ENCODE results near the gene ENOX1.

ENOX1 gene

DNA sequence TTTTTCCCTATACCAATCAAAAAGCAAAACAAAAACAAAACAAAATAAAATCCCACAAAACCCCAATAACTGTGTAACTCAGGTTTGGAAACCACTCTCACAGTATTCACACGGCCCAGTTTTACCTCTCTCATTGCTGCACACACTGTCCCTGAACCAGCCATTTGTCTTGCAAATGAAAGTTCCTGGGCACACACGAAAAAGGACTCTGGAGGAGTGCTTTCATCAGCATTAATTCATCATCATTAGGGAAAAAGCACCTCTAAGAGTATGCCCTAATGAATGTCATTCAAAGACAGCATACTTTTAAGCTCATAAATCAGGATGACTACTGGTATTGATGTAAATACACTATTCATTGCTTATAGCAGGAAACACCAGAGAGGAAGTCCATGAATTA lies 457.1 kb downstream of the ENOX1 start:
- in situ Hi-C loops (cut with MboI; ENCODE audit: low sequenced_read_pairs) = no loop called here

DNA sequence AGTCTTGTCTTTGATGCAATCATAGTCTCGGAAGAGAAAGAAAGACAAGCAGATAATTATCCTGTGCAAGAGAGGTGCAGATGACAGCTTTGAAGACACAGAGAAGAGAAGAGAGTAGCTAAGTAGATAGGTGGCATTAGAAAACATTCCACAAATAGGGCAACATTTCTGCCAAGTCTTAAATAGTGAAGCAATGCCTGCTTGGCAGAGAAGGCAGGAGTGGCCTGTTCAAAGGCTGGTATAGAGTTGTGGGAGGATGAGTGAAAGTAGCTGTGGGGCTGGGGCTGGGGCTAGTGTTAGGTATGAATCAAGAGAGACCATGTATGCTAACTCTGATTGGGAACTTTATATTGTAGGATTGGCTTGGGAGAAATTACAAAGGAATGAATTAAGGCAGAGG lies 457.9 kb downstream of the ENOX1 start:
- in situ Hi-C loops (cut with MboI; ENCODE audit: low sequenced_read_pairs) = no loop called here

DNA sequence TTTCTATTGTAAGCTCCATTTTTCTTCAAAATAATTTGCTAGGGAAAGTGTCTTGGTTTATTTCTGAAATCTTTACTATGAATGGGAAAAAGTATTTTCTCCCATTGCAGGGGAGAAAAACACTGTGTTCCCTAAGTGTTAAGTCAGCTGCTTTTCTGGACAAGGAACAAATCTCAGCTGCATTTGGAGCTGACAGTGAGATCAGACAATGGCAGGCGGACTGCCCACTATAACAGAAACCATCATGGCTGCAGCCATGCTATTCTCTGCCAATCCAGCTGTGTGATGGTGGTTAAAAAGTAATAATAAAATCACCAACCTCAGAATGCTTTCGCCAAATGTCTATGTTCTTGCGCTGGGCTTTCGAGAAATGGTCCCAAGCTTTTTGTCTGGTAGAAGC lies 460.7 kb downstream of the ENOX1 start:
- in situ Hi-C loops (cut with MboI; ENCODE audit: low sequenced_read_pairs) = no loop called here

DNA sequence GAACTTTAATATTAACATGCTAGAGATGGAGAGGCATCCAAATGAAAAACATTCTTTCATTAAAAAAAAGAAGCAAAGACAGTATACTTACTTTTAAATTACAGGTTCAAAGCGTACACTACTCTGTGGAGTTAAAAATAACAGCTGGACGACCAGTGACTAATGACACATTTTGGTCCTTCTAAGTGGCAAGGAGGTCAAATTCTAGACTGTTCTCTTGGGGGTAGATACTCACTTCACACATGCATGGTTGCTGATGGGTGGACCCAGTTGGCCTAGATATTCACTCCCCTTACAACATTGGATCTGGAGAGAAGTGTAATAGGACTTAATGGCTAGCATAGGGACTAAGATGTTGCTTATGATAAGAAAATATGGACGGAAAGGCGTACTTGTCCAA lies 461.1 kb downstream of the ENOX1 start:
- in situ Hi-C loops (cut with MboI; ENCODE audit: low sequenced_read_pairs) = no loop called here

DNA sequence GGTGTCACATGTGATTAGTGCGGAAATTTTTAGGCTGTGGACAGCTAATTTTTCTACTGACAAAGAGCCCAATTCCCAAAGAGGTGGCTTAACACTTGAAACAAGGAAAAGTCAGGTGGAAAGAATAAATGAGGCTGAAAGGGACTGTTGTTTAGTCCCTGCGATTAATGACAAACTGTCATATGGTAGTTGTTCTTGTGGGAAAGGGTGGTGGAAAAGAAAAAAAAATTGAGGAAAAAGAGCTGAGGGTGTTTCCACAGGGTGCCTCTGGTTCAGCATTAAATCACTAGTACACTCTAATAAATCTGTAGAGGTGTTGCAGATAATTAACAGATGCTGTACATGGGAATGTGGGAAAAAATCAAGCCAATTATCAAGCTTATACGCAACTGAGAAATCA lies 462.6 kb downstream of the ENOX1 start:
- in situ Hi-C loops (cut with MboI; ENCODE audit: low sequenced_read_pairs) = no loop called here

DNA sequence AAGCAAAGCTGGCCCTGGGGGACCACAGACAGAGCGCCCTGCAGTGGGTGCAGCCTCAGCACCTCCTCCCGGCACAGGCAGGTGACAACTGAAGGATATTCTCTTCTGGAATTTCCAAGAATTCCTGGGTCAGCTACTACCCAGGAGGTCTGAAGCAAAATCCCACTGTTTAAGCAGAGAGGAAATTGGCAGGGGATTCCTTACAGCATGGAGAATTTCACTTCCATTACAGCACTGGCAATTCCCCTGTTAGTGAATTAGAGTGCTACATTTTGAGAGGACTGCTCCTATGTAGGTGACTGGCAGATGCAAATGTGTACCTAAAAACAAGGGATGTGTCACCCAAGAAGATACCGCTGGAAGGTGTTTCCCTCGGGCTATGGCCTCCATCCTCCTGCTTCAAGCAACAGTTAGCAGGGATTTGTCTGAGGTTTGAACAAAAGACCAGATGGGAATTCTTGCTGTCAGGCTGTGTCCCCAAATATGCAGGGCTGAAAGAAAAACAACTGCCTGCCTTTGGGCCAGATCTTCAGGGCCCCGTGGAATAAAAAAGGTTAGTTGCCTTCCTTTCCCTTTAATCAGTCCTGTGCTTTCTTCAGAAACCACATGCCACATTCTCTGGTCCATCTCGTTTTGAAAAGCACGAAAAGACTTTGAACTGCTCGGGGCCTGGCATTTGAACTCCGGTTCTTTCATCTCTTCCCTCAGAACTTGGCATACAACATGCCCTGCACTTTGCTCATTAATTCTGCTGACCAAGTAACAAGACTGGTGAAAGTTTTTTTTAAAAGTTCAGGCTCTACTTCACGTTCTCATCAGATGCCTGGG lies 466.9 kb downstream of the ENOX1 start:
- in situ Hi-C loops (cut with MboI; ENCODE audit: low sequenced_read_pairs) = no loop called here

DNA sequence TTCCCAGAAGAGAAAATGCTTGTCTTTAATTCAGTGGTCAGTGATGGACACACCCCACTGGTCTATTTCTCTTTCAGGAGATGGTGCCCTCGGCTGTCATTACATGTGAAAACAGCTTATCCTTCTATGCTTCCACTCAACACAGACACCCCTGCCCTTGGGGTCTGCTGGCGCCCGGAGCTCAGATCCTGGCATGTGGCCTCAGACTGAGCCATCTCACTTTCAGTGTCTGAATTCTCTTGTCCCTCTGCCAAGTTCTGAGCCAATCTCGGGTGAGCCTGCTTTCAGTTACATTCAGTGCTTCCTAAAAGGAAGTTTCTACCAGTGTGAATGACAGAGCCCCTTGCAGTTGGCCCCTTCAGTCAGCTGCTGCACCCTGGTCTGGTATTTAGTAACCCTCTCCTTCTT lies 469.8 kb downstream of the ENOX1 start:
- in situ Hi-C loops (cut with MboI; ENCODE audit: low sequenced_read_pairs) = no loop called here

DNA sequence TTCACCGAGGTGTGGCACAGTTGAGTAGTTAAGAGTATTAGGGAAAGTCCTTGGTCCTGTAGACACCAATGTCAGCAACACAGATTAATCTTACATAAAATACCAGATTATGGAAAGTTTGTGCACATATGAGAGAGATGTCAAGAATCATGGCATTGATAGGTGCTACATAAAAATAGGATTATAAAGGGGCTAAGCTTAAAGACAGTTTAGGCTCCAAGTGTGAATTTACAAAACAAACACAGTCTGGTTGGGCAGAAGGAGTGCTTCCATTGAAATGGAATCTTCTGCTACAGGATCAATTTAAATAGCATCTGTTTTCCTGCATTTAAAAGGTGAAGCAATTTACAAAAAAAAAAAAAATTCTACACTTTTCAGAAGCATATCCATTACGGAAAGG lies 470.5 kb downstream of the ENOX1 start:
- in situ Hi-C loops (cut with MboI; ENCODE audit: low sequenced_read_pairs) = no loop called here

DNA sequence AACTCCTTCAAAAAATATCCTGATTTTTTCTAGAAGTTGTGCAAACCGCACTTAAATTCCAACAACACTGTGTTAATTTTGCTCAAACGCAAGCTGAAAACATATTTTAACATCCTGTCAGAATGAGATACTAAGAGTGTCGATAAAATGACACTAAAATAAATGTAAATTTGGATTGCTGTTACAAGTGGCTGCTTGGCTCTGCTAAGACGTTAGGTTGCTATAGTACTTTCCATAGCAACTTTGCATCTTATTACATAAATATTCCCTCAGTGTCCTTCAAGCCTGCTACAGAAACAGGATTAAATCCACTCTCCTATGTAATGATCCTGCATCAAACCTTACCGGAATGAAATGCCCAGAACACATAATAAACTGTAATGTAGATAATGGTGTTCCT lies 471.2 kb downstream of the ENOX1 start:
- in situ Hi-C loops (cut with MboI; ENCODE audit: low sequenced_read_pairs) = no loop called here

DNA sequence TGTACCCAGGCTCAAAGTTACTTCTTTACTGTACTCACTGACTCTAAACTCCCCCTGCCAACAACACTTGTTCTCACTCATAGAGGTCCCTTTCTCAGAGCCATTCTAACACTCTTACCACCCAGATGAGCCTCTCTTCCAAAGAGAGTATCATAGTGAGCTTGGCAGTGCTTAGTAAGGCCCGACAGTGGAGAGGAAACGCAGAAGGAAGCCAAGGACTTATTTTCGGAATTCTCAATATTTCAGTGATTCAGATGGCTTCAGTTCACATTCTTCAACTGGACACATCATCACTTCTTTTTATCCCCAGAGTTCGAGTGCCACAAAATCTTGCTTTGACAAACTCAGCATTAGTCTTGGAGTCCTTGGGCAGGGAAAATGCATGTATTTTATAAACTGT lies 477.5 kb downstream of the ENOX1 start:
- in situ Hi-C loops (cut with MboI; ENCODE audit: low sequenced_read_pairs) = no loop called here

DNA sequence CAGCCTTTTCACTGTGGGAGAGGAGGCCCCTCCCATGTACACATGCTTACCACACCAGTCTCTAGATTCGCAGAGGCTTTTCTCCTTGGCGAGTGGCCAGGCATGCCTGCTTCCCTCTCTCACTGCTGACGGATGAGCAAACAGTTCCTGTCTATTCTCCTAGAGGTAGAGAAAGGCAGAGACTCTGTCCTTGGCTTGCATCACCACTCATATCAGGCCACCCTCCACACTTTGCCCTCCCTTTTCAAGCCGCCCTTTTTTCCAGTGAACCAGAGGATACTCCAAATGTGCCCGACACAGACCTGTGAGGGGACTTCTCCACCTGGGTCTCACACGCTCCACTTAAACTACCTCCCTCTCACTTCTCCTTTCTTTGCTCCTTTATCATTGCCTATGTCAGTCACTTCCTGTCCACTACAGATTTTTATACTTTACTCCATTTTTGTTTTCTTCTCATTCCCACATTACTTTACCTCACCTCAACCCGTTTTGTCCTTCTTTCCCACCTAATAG lies 478.8 kb downstream of the ENOX1 start:
- in situ Hi-C loops (cut with MboI; ENCODE audit: low sequenced_read_pairs) = no loop called here

DNA sequence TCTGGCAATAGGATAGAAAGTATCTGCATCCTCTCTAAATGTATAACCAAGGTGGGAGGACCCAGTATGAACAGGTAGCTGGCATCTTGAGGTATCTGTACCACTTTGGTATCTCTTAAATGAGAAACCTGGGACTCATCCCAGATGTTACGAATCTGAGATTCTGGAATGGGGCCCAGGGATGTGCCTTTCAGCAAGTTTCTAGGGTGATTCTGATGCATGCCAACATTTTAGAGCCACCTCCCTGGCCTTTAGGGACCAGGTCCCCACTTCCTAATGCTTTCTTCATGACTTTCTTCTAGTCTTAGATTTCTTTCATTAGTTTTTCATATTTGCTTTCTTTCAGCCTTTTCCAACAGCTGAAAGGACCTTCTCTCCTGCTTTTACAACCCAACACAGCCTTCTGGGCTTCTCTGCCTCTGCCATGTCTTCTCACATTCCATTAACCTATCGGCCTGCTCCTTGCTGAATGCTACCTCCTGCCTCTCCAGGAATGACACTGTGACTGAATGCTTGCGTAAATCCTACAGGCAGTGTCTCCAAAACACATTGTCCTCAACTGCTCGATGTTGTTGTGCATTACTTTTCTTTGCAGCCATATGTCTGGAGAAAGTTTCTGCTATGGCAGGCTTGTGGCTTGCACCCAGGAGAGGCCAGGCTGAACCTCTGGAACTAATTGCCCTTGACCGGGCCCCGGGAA lies 479.4 kb downstream of the ENOX1 start:
- in situ Hi-C loops (cut with MboI; ENCODE audit: low sequenced_read_pairs) = no loop called here

DNA sequence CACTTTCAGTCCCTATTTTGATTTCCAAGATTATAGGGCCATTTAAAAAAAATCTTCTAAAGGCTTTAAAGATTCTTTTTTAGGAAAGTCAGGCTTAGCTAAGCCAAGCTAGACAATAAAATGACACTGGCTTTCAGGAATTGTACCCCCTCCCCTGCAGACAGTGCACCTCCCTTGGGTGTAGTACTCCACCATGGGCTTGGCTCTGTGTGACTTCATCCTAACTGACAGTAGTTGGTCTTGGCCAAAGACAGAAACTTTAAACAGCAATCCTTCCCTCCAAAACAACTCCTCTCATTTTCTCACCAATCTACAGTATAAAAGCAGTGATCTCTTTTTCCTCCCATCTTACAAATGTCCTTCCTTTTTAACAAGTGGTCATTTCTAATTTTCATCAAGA lies 480.4 kb downstream of the ENOX1 start:
- in situ Hi-C loops (cut with MboI; ENCODE audit: low sequenced_read_pairs) = no loop called here

DNA sequence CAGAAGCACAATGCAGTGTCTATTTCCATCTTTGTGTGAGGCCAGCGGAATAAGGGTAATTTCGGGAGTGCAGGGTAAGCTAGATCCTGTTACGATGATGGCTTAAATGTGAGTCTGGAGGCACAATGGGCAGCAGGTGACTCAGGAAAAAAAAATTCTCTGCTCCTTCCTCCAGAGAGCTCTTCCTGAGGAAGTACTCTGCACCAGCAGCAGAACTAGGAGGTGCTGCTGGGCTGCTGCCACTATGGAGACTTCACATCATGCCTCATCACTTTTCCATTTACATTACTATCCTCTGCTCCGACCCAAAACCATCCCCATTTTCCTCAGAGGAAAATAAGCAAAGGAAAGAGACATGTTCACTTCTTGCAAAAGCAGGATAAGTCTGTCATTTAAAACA lies 481.4 kb downstream of the ENOX1 start:
- in situ Hi-C loops (cut with MboI; ENCODE audit: low sequenced_read_pairs) = no loop called here

DNA sequence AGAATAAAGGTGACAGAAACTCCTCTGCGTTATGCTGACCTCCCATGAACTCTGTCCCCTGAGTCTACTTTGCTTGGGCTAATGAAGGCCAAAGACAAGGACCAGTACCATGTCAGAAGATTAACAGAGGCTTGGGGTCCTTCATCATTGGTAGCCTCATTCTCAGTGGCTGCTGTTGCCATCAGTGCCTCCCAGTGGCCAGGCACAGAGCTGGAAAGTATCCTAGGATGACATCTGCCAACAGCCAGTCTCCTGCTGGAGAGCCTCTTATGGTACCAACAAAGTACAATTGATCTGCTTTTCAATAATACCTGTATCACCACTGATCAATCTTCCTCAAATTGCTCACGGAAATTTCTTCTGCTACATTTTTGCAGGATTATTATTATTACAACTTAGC lies 481.8 kb downstream of the ENOX1 start:
- in situ Hi-C loops (cut with MboI; ENCODE audit: low sequenced_read_pairs) = no loop called here

DNA sequence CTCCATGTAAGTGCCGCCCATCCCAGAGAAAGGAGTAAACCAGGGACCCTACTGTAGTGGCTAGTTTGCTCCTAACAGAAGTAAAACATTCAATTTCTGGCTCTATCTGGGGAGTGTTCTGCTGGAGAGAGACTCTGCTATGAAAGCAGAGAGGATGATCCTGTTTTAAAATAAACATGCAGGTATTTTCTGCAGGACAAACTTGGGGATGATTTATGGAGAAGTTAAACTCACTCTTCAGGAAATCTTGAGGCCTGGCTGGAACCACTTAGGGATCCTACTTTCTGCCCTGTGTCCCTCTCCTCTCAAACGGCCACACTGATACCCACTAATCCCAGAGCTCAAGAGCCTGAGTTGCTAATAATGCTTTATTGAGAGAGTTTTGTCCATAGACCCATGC lies 482.3 kb downstream of the ENOX1 start:
- in situ Hi-C loops (cut with MboI; ENCODE audit: low sequenced_read_pairs) = no loop called here

DNA sequence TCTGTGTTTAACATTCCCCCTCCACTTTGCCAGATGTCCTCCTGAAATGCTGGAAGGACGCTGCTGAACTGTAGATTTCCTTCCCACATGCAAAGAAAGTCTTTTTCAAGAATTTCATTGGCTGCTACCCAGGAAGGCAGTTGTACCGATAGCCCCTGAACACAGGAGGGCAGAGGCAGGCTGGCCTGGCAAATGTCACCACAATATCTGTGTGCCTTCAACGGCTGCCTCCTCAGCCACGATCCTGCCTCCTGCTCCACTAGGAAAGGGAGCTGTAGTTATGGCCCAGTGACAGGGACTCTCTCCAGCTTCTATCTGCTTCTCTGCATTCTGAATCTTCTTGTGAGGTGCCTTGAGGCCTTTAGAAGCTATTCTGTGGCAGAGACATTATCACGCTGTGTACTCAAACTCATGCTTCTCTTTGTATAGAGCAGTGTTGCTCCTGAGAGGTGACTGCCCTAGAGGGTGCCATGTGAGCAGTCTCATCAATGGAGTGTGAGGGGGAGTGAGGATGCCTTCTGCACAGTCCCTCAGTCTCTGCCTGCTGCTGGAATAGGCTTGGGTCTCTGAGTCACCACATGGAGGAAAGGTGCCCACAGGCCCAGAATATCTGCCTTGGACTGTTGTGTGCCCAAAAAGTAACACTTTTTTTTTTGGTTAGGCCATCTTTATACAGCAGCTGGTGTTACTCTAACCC lies 483.6 kb downstream of the ENOX1 start:
- in situ Hi-C loops (cut with MboI; ENCODE audit: low sequenced_read_pairs) = no loop called here

DNA sequence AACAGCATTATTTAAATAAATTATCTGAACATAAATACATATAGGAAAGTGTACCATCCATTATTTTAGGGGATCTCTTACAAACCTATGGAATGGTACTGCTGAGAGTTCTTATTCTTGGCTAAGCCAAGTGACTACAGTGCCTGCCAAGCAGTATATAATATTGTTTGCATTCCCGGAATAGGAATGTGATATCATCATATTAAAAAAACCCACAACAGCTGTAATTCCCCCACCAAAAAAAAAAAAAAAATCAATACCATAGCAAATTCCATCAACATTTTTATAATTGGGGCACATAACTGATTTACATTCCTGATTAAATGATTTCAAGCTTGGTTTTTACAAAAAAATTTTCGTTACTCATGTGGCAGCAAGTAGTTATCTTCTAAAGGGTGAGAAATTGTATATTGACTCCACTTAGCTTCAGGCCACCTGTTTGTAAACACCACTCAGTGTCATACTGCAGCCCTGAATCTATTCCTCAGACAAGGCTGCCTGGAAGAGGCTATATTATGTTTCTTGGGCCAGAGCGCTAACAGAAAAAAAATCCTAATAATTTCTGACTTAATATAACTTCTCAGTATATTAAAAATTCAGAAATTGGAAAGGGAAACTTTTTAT lies 485.3 kb downstream of the ENOX1 start:
- in situ Hi-C loops (cut with MboI; ENCODE audit: low sequenced_read_pairs) = no loop called here

DNA sequence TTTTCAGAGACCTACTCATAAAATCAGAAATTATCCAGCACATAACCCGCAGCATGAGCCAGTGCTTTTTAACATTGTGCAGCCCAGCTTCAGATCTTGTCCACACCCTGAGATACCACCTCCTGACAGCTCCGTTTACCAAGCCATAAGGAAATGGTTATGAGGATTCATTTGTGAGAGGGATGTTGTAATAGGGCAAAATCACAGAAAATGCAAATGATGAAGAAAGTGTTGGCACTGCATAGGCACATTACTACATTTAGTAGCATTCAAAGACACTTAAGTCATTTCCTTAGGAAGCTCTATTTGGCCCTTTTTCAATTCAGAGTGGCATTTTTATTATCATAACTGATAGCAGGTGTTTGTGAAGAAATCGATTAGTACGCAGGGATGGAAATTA lies 485.9 kb downstream of the ENOX1 start:
- in situ Hi-C loops (cut with MboI; ENCODE audit: low sequenced_read_pairs) = no loop called here

DNA sequence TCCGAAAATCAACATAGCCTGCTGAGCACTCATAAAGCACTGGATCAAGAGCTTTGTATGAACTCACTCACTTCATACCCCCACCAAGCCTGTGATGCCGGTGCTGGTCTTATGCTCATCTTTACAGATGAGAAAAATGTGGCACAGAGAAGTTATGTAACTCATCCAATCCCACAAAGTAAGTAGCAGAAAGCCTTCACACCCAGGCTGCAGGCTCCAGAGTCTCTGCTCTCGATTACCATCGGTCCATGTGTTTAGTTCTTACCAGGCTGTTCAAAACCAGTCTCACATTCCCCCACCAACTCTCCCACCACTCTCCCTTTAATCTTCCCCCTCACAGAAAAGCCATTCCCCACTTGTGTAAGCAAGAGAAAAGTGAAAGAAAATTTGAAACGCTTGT lies 487.4 kb downstream of the ENOX1 start:
- in situ Hi-C loops (cut with MboI; ENCODE audit: low sequenced_read_pairs) = no loop called here

DNA sequence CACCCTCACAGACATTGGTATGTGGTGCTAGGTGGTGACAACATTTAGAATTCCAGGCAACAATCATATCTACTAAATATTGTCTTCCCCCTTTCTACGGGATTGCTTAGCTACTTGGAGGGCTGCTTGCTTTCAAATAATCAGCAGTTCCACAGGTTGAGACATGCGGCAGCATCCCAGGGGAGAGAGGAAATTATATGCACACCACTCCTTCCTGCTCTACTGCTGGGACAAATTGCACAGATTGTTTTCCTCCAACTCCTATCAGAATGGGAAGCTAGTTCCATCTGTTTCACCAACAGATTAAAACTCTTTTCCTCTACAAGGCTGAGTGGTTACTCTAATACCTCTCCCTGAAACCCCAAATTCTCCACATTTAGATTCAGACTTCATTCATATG lies 488.0 kb downstream of the ENOX1 start:
- in situ Hi-C loops (cut with MboI; ENCODE audit: low sequenced_read_pairs) = no loop called here
